Progenitor cell of endocrine pancreas (in vitro differentiated cells): ENCODE measurements around the gene FAM180A. TPM values are rescaled to one million over a fixed set of nuclear protein-coding genes. Genes with fewer than 3 reads are reported as not detected.

Source experiments
- DNase-seq: peaks from one replicate; pipeline ENCODE4 v3.0.0; 2021; ENCODE audit warnings: low spot score; ENCODE audit not compliant: unreplicated experiment
- H3K27ac Mint-ChIP-seq: 2 replicates; pipeline ENCODE4 v1.8.0; 2021; ENCODE audit warnings: mild to moderate bottlenecking, moderate library complexity, mixed read lengths
- H3K27me3 Mint-ChIP-seq: 2 replicates; pipeline ENCODE4 v1.8.0; 2021; ENCODE audit warnings: mixed read lengths
- H3K36me3 Mint-ChIP-seq: 2 replicates; pipeline ENCODE4 v1.8.0; 2022; ENCODE audit warnings: mixed read lengths; ENCODE audit not compliant: insufficient read depth
- H3K4me1 Mint-ChIP-seq: 2 replicates; pipeline ENCODE4 v1.8.0; 2021; ENCODE audit warnings: low read depth, mixed read lengths
- H3K4me3 Mint-ChIP-seq: 2 replicates; pipeline ENCODE4 v1.8.0; 2021; ENCODE audit warnings: low read depth, mild to moderate bottlenecking, moderate library complexity, mixed read lengths
- H3K9me3 Mint-ChIP-seq: 2 replicates; pipeline ENCODE4 v1.8.0; 2021; ENCODE audit warnings: low read depth, mixed read lengths
- total RNA-seq: library from RNA; stranded (reverse); gene quantifications from 2 replicates; pipeline ENCODE4 v1.2.1, GENCODE V29; 2021
- TF ChIP-seq, protein P1 (sequence below): fragments of 200-600 bp; sonication (generic); IDR thresholded peaks from one replicate; pipeline ENCODE4 v1.5.0; 2021; ENCODE audit warnings: antibody characterized with exemption, mild to moderate bottlenecking; ENCODE audit not compliant: unreplicated experiment

FAM180A gene
- total RNA-seq, 1 donor from 2014 or later: not detected

- Mint-ChIP-seq H3K27ac (no peak overlapping the region), H3K27me3 (no peaks in the 10 kb centered on the region), H3K9me3 (no peaks in the 10 kb centered on the region), H3K4me1 (peaks cover 3% of the 10 kb centered on the region), H3K36me3 (no peaks in the 10 kb centered on the region), H3K4me3 (no peak overlapping the region)
- DNase-seq: no peak
- TF ChIP-seq, protein P1, sequence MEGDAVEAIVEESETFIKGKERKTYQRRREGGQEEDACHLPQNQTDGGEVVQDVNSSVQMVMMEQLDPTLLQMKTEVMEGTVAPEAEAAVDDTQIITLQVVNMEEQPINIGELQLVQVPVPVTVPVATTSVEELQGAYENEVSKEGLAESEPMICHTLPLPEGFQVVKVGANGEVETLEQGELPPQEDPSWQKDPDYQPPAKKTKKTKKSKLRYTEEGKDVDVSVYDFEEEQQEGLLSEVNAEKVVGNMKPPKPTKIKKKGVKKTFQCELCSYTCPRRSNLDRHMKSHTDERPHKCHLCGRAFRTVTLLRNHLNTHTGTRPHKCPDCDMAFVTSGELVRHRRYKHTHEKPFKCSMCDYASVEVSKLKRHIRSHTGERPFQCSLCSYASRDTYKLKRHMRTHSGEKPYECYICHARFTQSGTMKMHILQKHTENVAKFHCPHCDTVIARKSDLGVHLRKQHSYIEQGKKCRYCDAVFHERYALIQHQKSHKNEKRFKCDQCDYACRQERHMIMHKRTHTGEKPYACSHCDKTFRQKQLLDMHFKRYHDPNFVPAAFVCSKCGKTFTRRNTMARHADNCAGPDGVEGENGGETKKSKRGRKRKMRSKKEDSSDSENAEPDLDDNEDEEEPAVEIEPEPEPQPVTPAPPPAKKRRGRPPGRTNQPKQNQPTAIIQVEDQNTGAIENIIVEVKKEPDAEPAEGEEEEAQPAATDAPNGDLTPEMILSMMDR: no peak
Observed at GRCh38 chr7:135757719-135758411, 9.3 kb upstream of the FAM180A start.

GRCh38 chr7:135756191-135756590 is 7.6 kb upstream of the FAM180A start:
- Mint-ChIP-seq H3K4me3 (no peak overlapping the region), H3K9me3 (no peaks in the 10 kb centered on the region), H3K27ac (no peak overlapping the region), H3K36me3 (no peaks in the 10 kb centered on the region), H3K4me1 (peaks cover 3% of the 10 kb centered on the region), H3K27me3 (no peaks in the 10 kb centered on the region)
- TF ChIP-seq, protein P1: no peak
- DNase-seq: no peak

DNA sequence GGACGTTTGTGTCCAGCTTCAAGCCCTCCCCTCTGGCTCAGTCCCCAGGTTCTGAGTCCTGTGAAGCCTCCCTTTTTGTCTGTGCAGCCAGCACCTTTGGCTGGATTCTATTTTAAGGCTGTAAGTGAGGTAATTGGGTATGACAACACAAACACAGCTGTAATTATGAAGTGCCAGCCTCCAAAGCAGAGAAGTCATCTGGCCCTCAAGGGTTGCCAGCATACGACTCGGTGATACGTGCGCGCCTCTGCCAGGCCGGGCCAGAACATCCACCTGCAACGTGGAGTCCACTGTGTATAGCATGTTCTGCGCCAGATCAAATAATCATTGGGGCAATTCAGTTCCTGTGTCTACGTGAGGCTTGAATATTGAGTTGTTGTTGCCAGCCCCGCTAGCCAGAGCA is 6.7 kb upstream of the FAM180A start:
- Mint-ChIP-seq H3K27ac (no peak overlapping the region), H3K27me3 (no peaks in the 10 kb centered on the region), H3K4me3 (no peak overlapping the region), H3K36me3 (no peaks in the 10 kb centered on the region), H3K9me3 (no peaks in the 10 kb centered on the region), H3K4me1 (peaks cover 3% of the 10 kb centered on the region)
- DNase-seq: no peak
- TF ChIP-seq, protein P1: no peak

DNA sequence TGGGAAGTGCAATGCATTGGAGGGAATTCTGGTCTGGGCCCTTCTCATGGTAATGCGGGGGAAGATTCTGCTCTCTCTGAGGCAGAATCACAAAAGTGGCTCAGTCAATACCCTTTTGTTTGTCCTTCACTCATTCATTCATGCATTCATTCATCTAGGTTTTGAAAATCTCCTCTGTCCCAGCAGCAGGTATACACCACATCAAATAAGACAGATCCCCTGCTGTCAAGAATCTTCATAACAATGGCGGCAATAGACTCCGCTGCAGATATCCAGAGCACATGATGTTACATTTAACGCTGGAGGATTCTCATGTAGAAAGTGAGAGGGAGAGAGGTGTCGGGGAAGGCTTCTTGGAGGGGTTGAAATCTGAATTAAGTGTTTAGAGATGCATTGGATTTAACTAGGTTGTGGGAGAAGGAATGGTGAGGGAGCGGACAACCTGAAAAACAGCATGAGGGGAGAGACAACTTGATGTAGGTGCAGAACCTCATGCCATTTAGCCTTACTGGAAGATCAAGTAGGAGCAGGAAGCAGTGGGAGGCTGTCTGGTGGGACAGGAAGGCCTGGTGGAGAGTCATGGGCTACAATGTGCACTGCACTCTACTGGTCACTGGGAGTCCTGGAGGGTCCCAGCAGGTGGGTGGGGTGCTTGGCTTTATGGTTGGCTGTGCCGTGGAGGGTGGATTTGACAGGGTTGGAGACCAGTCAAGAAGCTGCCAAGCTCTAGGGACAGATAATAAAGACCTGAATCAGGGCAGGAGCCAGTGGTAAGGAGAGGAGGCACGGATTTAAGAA is 5.2 kb upstream of the FAM180A start:
- Mint-ChIP-seq H3K4me1 (no peaks in the 10 kb centered on the region), H3K27ac (no peak overlapping the region), H3K4me3 (no peak overlapping the region), H3K27me3 (no peaks in the 10 kb centered on the region), H3K36me3 (no peaks in the 10 kb centered on the region), H3K9me3 (no peaks in the 10 kb centered on the region)
- no peak for DNase-seq
- TF ChIP-seq, protein P1: no peak

- H3K27ac Mint-ChIP-seq: no peak overlapping the region
- DNase-seq: no peak
- H3K36me3 Mint-ChIP-seq: no peaks in the 10 kb centered on the region
- no peaks in the 10 kb centered on the region for H3K27me3 Mint-ChIP-seq
- peaks cover 4% of the 10 kb centered on the region for H3K4me1 Mint-ChIP-seq
- H3K9me3 Mint-ChIP-seq: no peaks in the 10 kb centered on the region
- H3K4me3 Mint-ChIP-seq: no peak overlapping the region
- TF ChIP-seq, protein P1: no peak
Observed at GRCh38 chr7:135747366-135747765, 1.2 kb downstream of the FAM180A start.
